ENCODE measurements around the gene UMODL1.

GRCh38 chr21:42149656-42150473 is 78.7 kb downstream of the UMODL1 start:
- TF ChIP-seq XRCC5 (optimal IDR thresholded peaks at IDR 0.05; ENCODE audit: low read length) (no peak), MAX (IDR thresholded peaks at IDR 0.05) (no peak), POLR2AphosphoS5 (IDR thresholded peaks at IDR 0.05; ENCODE audit: low read depth, low read length) (no peak), TGIF2 (CRISPR knock-in tag; IDR thresholded peaks at IDR 0.05) (no peak), ESRRA (CRISPR knock-in tag; IDR thresholded peaks at IDR 0.05; ENCODE audit: low read depth) (no peak), TCF12 (IDR thresholded peaks at IDR 0.05) (no peak), TCF12 (CRISPR knock-in tag; IDR thresholded peaks at IDR 0.05) (no peak), ZNF766 (CRISPR knock-in tag; IDR thresholded peaks at IDR 0.05; ENCODE audit: borderline replicate concordance) (no peak), SMAD1 (CRISPR knock-in tag; IDR thresholded peaks at IDR 0.05; ENCODE audit: borderline replicate concordance, low read depth) (no peak), POLR2A (IDR thresholded peaks at IDR 0.05; ENCODE audit: insufficient read depth in 1 of 2, low read depth in 2 of 2, low read length in 2 of 2) (no peak)
